ENCODE results near the gene SIAE.

DNA sequence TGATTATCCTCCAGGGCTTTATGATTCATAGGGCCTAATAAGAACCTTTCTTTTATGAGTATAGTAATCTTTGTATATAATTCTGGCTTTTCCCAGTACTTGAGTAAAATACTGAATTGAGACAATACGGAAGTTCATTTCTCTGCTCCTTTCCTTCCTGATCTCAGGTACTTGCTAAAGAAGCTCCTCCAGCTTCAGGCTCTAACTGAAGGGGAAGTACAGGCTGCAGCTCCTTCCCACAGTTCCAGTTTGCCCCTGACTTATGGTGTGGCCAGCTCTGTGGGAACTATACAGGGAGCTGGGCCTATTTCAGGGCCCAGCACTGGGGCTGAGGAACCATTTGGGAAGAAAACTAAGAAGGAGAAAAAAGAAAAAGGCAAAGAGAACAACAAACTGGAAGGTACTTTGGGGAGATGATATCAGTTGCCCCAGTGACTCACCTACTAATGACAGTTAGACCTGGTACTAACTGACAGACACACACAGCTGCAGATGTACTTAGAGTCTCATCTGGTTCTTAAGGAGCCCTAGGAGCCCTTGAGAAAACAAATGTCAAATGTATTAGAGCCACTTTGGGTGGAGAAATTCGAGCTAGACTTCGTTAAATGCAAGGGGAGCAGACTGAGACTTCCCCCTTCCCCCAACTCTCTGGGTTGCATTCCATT, 47.9 kb downstream of the SIAE start:
- TF ChIP-seq, protein P1, sequence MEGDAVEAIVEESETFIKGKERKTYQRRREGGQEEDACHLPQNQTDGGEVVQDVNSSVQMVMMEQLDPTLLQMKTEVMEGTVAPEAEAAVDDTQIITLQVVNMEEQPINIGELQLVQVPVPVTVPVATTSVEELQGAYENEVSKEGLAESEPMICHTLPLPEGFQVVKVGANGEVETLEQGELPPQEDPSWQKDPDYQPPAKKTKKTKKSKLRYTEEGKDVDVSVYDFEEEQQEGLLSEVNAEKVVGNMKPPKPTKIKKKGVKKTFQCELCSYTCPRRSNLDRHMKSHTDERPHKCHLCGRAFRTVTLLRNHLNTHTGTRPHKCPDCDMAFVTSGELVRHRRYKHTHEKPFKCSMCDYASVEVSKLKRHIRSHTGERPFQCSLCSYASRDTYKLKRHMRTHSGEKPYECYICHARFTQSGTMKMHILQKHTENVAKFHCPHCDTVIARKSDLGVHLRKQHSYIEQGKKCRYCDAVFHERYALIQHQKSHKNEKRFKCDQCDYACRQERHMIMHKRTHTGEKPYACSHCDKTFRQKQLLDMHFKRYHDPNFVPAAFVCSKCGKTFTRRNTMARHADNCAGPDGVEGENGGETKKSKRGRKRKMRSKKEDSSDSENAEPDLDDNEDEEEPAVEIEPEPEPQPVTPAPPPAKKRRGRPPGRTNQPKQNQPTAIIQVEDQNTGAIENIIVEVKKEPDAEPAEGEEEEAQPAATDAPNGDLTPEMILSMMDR (IDR thresholded peaks at IDR 0.05), result no peak
- no peak for TF ChIP-seq POLR2A (IDR thresholded peaks at IDR 0.05)
